GM21367 (cell line): Measurements from ENCODE around the gene APOA1.
A peak's percentile ranks its signal among the peaks of the same experiment; 100 is the strongest.

Source experiments
- ATAC-seq: cut with Tn5 transposase; IDR thresholded peaks from one replicate; pipeline ENCODE4 v1.9.1; 2021; ENCODE audit not compliant: unreplicated experiment

Gene APOA1

DNA sequence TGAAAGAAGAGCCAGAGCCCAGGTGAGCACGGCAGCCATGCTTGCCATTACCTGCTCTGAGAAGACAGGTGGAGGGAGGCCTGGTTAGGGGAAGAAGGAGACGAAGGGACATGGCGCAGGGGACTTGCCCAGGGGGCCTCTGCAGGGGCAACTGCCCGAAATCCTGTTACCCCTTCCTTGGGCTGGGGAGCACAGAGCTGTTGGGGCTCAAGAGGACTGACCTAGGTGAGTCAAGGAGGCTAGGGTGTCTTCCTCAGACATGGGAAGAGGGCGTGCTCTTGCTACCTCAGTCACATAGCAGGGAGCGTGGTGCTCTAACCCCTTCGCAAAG lies 45.6 kb downstream of the APOA1 start, which contains the start of gene APOA5:
Gene APOA5, minus strand, starts transcription at position 67 of the 331 bp plus-strand sequence. Its CDS starts 19 bp downstream, at position 48.
- no peak for ATAC-seq

DNA sequence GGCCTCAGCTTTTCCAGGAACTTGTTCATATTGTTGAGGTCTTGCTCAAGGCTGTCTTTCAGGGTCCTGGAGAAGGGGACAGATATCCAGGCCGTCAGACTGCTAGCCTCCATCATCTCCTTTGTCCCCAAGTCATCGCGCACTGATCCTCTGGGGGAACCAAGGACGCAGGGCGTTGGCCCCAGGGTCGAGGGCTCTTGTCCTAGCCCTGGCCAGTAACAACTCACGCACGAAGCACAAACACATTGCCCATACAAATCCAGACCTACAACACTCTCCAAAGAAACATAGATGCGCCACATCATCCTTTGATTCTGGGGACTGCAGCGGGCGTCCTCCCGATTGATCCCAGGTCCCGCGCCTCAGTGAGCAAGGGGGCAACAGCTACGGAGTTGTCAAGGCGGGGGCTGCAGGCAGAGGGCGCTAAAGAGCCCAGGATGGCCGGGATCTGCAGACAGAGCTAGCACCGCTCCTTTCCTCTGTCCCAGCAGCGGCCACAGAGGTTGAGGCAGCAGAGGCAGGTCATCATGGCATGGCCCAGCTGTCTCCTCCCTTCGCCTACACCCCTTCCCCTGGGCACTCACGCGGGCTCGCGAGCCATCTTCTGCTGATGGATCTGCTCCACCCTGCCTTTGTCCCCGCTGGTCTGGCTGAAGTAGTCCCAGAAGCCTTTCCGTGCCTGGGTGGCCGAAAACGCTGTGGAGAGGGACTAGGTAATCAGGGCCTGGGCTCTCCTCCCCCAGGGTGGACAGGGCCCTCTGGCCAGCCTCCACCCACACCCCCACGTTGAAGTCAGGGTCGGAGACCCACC lies 46.2 kb downstream of the APOA1 start:
- no peak for ATAC-seq

DNA sequence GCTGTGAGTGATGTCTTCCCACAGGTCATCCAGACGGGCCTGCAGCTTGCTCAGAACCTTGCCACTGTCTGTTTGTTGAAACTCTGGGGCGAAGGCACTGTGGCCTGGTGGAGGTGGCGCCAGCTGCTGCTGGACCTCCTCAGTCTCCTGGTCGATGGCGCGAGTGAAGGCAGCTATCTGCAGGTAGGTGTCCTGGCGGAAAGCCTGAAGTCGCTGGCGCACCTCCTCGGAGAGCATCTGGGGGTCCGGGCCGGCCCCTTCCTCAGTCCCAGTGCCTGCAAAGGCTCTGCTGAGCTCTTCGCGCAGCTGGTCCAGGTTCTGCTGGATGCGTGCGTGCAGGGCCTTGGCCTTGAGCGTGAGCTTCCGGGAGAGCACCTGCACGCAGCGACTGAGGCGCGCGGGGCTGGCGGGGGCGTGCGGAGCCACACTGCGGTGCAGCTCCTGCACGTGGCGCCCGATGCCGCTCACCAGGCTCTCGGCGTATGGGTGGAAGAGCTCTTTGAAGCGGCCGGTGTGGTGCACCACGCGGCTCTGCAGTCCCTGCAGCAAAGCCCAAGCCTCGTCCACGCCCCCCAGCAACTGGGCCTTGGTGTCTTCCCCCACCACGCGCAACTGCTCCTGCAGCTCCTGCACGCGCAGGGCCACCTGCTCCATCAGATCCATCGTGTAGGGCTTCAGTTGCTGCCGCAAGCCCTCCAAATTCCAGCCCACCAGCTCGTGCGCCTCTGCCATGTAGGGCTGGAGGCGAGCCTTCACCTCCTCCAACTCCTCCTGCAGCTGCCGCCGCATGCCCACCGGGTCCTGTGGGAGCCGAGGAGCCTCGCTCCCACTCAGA lies 47.0 kb downstream of the APOA1 start:
- ATAC-seq: no peak

DNA sequence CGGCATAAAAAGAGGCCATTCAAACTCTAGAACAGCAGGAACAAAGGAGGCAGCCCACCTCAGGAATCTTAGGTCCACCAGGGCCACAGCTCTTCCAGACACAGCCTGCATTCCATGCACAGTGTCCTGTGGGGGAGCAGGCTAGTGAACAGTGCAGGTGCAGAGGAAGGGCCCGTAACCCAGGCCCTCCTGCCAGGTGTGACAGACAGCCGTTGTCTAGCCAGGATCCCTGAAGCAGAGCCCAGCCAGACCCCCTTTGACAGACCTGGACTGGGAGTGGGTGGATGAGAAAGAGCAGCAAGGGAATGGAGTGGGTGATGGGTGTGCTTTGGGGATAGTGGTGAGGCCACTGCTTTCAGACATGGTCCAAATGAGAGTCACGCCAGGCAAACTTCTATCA lies 48.4 kb downstream of the APOA1 start:
- ATAC-seq: no peak

DNA sequence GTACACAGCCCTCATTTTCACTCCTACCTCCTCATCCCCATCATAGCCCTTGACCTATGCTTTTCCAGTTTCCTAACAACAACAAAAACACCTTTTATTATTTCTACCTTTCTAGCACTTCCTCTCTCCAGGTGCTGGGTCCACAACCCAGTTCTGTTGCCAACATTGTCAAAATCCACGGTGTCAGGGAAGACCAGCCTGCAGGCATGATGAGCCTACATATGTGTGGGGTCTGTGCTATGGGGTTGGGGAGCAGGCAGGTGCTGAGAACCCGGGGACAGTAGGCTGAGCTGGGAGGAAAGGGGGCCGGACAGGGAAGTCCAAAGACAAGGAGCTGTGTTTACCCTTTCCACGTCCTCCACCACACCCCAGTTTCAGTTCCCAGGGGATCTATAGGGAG lies 48.9 kb downstream of the APOA1 start:
- no peak for ATAC-seq

DNA sequence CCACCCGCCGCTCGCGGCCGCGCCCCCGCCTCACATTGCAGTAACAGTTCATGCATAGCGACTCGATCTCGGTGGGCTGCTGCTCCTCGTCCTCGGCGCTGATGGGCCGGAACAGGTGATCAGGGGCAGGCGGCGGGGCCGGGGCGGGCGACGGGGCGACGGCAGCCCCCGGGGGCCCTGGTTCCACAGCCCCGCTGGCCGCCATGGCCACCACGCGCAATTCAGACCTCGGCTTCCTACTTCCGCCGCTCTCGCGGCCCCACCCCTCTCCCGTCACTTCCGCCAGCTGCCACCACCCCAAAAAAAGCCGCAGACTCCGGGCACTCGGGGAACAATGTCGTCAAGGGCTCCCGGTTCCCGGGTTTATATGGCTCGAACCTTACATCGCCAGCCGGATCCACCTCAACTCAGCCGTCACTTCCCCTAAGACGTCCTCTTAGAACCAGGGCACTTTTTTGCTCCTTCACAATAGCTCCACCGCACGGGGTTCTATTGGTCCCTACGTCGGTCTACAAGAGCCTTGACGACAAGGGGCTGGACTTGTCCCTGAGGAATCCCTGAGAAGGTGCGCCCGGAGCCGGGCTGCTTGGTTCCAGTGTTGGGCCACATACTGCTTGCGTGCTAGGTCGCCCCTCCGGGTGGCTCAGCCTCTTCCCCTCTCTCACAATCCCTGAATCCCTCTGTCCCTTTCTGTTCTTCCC lies 49.5 kb downstream of the APOA1 start, which contains the start of gene ZPR1:
Gene ZPR1, minus strand, starts transcription at position 238 of the 701 bp plus-strand sequence. Its CDS starts 33 bp downstream, at position 205.
- peak; percentile 80 for ATAC-seq

DNA sequence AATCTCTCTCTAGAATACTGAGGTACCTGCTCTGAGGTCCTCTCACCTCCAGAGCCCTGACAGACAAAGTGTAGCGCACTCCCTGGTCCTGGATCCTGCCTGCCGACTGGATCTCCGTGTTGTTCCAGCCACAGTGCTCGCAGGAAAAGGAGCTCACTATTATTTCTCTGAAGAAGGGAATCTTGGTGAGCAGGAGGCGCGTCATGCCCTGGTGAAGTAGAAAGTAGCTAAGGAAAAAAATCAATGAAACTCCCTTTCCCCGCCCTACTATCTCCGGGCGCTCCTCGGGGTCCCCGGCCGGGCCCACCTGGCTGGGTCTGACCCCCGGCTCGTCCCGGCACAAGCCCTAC lies 50.0 kb downstream of the APOA1 start:
- ATAC-seq: no peak

DNA sequence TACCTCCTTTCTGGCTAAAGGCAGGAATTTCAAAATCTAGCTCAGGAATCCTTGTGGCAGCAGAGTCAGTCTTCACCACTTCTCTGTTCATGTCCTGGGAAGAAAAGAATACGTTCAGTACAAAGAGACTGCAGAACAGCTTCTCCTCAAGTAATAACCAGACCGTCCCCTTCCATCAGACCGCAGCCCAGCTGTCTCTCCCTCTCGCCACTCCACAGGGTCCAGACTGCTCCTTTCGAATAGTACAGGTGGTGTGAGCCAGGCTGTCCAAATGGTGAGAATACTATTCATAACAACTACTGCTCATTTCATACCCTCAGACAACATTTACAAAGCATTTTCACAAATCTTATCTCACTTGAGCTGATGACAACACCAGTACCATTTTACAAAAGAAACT lies 50.5 kb downstream of the APOA1 start:
- no peak for ATAC-seq

DNA sequence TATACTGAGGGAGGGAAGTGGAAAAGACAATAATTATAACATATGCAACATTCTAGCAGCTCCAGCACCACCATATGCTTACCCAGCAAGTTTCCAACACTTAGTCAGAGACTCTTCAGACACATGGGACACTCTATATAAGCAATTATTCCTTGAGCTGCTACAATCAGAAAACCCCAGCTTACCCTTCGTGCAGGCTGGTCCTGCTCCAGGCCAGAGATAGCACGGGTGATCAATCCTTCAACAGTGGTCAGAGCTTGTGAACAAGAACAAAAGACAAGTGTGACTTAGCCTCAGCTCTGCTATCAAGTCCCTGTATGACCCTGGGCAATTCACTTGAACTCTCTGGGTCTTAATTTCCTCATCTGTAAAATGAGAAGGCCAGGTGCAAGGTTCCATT lies 51.1 kb downstream of the APOA1 start:
- no peak for ATAC-seq
